GM06990 (cell line): Measurements from ENCODE around the gene PAF1.

Experiments
- DNase-seq: peaks from one replicate; pipeline ENCODE4 v3.0.0-alpha.2; 2011; ENCODE audit not compliant: insufficient read length; ENCODE audit errors: extremely low read depth
- H3K27me3 ChIP-seq: replicated peaks from 2 replicates; pipeline ENCODE4 v1.6.0; 2011; ENCODE audit warnings: low read length; ENCODE audit not compliant: control insufficient read depth, insufficient read depth
- H3K36me3 ChIP-seq: 2 replicates; pipeline ENCODE4 v1.5.1; 2011; ENCODE audit warnings: low read length; ENCODE audit not compliant: control insufficient read depth, insufficient read depth
- H3K4me3 ChIP-seq: replicated peaks from 2 replicates; pipeline ENCODE4 v1.5.1; 2011; ENCODE audit warnings: low read depth, mild to moderate bottlenecking, control low read depth, low read length
- CTCF ChIP-seq: IDR thresholded peaks from 2 replicates; pipeline ENCODE4 v1.5.1; 2011; ENCODE audit warnings: low read length, control low read depth, mild to moderate bottlenecking, inconsistent platforms; ENCODE audit not compliant: insufficient read depth, poor library complexity, severe bottlenecking

Gene PAF1

GRCh38 chr19:39413911-39414608 lies 23.2 kb upstream of the PAF1 start:
- Histone ChIP-seq H3K36me3 (peaks cover 19% of the 10 kb centered on the region), H3K4me3 (peak overlapping the region; percentile 95), H3K27me3 (no peaks in the 10 kb centered on the region)
- DNase-seq: no peak
- peak; percentile 36 for TF ChIP-seq CTCF

DNA sequence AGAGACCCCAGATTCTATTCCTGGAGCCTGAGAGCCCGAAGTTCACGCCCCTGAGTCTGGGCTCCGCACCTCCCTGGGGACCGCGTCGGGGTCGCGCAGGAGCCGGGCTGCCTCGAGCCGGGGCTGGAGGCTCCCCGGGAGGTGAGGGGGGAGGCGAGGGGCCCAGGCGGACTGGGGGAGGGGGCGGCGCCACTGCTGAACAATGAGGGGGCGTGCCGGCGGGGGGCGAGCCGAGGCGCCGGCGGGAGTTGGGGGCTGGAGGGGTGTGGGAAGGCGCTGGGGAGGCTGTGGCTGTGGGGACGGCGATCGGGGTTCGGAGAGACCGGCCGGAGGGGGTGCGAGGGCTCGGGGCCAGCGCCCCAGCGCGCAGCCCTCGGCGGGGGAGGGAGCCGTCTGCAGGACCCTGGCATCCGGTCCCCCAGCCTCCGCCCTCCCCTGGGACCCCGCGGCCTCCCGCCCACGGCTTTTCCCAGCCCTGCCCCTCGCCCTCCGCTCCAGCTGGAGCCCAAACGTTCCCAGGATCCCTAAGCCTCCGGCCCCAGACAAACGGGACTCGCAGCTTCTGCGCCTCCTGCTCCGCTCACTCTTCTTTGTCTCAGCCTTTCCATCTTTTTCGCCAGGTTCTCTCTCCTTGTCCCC lies 22.5 kb upstream of the PAF1 start:
- DNase-seq: peak; percentile 73
- peak overlapping the region; percentile 95 for H3K4me3 ChIP-seq
- peaks cover 16% of the 10 kb centered on the region for H3K36me3 ChIP-seq
- no peak for TF ChIP-seq CTCF
- no peaks in the 10 kb centered on the region for H3K27me3 ChIP-seq

- peaks cover 20% of the 10 kb centered on the region for H3K36me3 ChIP-seq
- H3K27me3 ChIP-seq: no peaks in the 10 kb centered on the region
- DNase-seq: no peak
- peak overlapping the region; percentile 95 for H3K4me3 ChIP-seq
- TF ChIP-seq CTCF: no peak
These were observed 22.0 kb upstream of the PAF1 start for GRCh38 chr19:39412867-39413271.

GRCh38 chr19:39412100-39412866 lies 21.4 kb upstream of the PAF1 start, which contains the start of gene PLEKHG2:
PLEKHG2 (plus strand) TSS chr19:39412669; CDS start chr19:39414087, 1,418 bp downstream.
- Histone ChIP-seq H3K27me3 (no peaks in the 10 kb centered on the region), H3K4me3 (peak within 1 kb of the TSS; percentile 95), H3K36me3 (peaks cover 20% of the 10 kb centered on the region)
- TF ChIP-seq CTCF: peak; percentile 94
- DNase-seq: peak; percentile 99

- no peak overlapping the region; the same call in 1 of the 2 replicates for H3K4me3 ChIP-seq
- peak; percentile 87 for TF ChIP-seq CTCF
- no peak for DNase-seq
- peaks cover 19% of the 10 kb centered on the region for H3K36me3 ChIP-seq
- H3K27me3 ChIP-seq: no peaks in the 10 kb centered on the region
These were observed 20.9 kb upstream of the PAF1 start for GRCh38 chr19:39411832-39412099.
